HL-60 (cell line): Measurements from ENCODE around the gene ITPRID2.

Experiments
- DNase-seq, 2 experiments: peaks; one replicate each; pipeline ENCODE4 v3.0.0-alpha.2; 2010 to 2020; ENCODE audit warnings: low read depth in 1 of 2, low spot score in 1 of 2
- H3K27ac ChIP-seq: fragments of 250-450 bp; sonication (Bioruptor Pico); replicated peaks from 2 replicates; pipeline ENCODE4 v1.5.1; 2020; ENCODE audit warnings: mild to moderate bottlenecking, moderate library complexity
- H3K27me3 ChIP-seq: fragments of 250-450 bp; sonication (Bioruptor Pico); 2 replicates; pipeline ENCODE4 v1.5.1; 2021; ENCODE audit warnings: mild to moderate bottlenecking, moderate library complexity; ENCODE audit not compliant: insufficient read depth, poor library complexity, severe bottlenecking
- H3K4me3 ChIP-seq: replicated peaks from 2 replicates; pipeline ENCODE4 v1.5.1; 2011; ENCODE audit warnings: mild to moderate bottlenecking, control low read depth, low read length; ENCODE audit not compliant: insufficient read depth
- GABPA ChIP-seq: IDR thresholded peaks from 2 replicates; pipeline ENCODE4 v1.6.1; 2012; ENCODE audit warnings: low read depth
- POLR2AphosphoS5 ChIP-seq: IDR thresholded peaks from 2 replicates; pipeline ENCODE4 v1.6.1; 2012; ENCODE audit warnings: low read depth
- SPI1 ChIP-seq: IDR thresholded peaks from 2 replicates; pipeline ENCODE4 v1.6.1; 2012; ENCODE audit warnings: low read depth, mild to moderate bottlenecking, borderline replicate concordance
- TF ChIP-seq, protein P1 (sequence below): IDR thresholded peaks from 2 replicates; pipeline ENCODE4 v1.6.1; 2012; ENCODE audit warnings: low read depth; ENCODE audit not compliant: insufficient replicate concordance
- TF ChIP-seq, protein P2 (sequence below): IDR thresholded peaks from one replicate; pipeline ENCODE4 v1.5.1; 2011; ENCODE audit warnings: low read length, control low read depth, inconsistent platforms; ENCODE audit not compliant: insufficient read depth

ITPRID2 gene

DNA sequence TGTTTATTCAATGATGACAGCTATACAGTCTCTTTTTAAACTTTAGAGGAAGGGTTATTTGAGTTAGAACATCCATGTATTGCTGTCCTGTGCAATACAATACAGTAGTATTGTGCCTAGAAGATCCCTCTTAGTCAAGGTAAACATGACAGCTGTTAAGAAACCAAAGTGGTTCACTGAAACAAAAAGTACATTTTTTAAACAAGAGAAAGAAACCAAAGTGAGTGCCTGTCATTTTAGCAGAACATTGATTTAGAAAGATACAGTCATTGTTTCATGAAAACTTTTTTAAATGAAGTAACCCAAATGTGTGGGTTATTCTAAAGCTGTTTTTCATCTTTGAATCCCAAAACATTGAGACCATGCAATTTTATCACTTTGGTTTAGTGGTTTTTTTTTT, 15.5 kb downstream of the ITPRID2 start:
- DNase-seq: no peak
- TF ChIP-seq, protein P1, sequence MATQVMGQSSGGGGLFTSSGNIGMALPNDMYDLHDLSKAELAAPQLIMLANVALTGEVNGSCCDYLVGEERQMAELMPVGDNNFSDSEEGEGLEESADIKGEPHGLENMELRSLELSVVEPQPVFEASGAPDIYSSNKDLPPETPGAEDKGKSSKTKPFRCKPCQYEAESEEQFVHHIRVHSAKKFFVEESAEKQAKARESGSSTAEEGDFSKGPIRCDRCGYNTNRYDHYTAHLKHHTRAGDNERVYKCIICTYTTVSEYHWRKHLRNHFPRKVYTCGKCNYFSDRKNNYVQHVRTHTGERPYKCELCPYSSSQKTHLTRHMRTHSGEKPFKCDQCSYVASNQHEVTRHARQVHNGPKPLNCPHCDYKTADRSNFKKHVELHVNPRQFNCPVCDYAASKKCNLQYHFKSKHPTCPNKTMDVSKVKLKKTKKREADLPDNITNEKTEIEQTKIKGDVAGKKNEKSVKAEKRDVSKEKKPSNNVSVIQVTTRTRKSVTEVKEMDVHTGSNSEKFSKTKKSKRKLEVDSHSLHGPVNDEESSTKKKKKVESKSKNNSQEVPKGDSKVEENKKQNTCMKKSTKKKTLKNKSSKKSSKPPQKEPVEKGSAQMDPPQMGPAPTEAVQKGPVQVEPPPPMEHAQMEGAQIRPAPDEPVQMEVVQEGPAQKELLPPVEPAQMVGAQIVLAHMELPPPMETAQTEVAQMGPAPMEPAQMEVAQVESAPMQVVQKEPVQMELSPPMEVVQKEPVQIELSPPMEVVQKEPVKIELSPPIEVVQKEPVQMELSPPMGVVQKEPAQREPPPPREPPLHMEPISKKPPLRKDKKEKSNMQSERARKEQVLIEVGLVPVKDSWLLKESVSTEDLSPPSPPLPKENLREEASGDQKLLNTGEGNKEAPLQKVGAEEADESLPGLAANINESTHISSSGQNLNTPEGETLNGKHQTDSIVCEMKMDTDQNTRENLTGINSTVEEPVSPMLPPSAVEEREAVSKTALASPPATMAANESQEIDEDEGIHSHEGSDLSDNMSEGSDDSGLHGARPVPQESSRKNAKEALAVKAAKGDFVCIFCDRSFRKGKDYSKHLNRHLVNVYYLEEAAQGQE: no peak
- TF ChIP-seq SPI1: no peak
- no peak for TF ChIP-seq POLR2AphosphoS5
- Histone ChIP-seq H3K27ac (no peak overlapping the region), H3K27me3 (no peaks in the 10 kb centered on the region), H3K4me3 (no peak overlapping the region)

DNA sequence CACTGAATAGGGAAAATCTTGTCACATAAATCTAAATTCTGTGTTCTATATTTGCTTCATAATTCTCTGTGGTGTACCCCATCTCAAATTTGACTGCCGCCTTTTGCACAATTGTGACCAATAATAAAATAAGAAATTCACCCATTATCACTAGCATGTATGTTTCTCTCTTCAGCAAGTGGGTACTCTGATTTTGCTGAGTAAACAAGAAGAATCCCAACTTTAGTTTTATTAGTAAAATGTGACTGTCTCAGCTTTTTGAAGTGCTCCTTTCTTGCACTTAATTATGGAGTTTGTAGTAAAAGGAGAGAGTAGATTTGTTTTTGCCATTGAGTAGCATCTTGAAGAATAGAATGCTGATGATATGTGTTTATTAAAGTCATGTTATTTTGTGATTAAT, 16.1 kb downstream of the ITPRID2 start:
- TF ChIP-seq GABPA (no peak), SPI1 (no peak)
- TF ChIP-seq, protein P2, sequence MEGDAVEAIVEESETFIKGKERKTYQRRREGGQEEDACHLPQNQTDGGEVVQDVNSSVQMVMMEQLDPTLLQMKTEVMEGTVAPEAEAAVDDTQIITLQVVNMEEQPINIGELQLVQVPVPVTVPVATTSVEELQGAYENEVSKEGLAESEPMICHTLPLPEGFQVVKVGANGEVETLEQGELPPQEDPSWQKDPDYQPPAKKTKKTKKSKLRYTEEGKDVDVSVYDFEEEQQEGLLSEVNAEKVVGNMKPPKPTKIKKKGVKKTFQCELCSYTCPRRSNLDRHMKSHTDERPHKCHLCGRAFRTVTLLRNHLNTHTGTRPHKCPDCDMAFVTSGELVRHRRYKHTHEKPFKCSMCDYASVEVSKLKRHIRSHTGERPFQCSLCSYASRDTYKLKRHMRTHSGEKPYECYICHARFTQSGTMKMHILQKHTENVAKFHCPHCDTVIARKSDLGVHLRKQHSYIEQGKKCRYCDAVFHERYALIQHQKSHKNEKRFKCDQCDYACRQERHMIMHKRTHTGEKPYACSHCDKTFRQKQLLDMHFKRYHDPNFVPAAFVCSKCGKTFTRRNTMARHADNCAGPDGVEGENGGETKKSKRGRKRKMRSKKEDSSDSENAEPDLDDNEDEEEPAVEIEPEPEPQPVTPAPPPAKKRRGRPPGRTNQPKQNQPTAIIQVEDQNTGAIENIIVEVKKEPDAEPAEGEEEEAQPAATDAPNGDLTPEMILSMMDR: no peak
- Histone ChIP-seq H3K27me3 (no peaks in the 10 kb centered on the region), H3K27ac (no peak overlapping the region), H3K4me3 (no peak overlapping the region)
- DNase-seq: no peak

DNA sequence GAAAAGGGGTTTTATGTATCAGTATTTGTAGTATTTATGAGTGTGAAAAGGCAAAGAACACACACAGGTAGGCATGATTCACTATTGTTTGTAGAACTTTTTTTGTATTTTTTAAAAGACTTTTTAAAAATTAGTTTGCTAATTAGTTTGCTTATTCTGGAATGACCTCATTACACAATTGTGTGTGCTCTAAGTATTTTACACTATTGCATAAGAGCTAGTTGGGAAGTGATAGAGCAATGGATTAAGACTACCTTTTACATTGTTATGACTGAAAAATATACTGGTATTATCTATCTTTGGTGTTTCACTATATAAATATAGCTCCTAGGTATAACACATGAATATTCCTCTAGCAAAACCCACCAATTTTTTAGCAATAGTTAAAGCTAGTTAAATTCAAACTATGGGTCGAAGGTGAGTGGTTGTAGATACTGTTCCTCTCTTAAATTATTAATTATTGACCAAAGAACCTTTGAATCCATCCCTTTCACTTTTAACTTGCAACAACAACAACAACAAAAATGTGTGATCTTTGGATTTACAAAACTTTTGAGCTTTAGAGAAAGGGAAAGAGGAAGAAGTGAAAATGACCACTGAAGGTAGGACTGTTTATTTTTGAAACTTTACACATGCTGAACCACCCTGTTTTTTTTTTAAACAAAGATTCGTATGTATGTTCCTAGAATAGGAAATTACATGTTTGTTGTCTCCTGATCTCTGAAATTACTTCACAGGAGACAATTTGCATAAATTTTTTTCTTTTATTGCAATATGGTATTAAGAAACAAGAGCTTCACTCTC, 18.7 kb downstream of the ITPRID2 start:
- TF ChIP-seq, protein P1: no peak
- TF ChIP-seq GABPA (no peak), POLR2AphosphoS5 (no peak), SPI1 (no peak)
- TF ChIP-seq, protein P2: no peak
- no peak overlapping the region for H3K27ac ChIP-seq

DNA sequence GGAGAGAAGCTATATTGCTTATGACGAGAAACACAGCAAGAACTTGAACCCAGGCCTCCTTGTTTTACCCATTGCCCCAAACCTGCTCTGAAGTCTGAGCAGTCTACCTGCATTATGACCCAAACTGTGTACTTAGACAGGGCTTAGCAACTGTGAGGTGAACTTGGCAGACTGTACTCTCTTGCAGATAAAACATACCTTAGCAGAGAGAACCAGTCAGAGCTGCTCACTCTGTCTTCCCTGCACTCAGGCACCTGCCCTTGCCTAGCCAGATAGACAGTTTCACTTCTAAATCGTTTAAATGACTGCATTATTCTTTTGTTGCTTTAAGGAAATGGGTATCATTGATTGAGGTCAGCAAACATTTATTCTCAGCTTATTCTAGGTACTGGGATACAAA, 20.3 kb downstream of the ITPRID2 start:
- Histone ChIP-seq H3K4me3 (no peak overlapping the region), H3K27ac (no peak overlapping the region), H3K27me3 (no peaks in the 10 kb centered on the region)
- TF ChIP-seq POLR2AphosphoS5: no peak
- no peak for TF ChIP-seq GABPA
- TF ChIP-seq, protein P1: no peak
- TF ChIP-seq, protein P2: no peak
- TF ChIP-seq SPI1: no peak
- no peak for DNase-seq

More for the DNA sequence above, 18.7 kb downstream of the ITPRID2 start:
- Histone ChIP-seq H3K4me3 (no peak overlapping the region), H3K27me3 (no peaks in the 10 kb centered on the region)
- DNase-seq: no peak
